WTC11 (cell line): ENCODE results near the gene SERP1.

Experiments used
- CTCF ChIP-seq: fragments of 200-600 bp; IDR thresholded peaks from 2 replicates; pipeline ENCODE4 v1.8.0; 2022; ENCODE audit warnings: antibody characterized with exemption
- NFE2L1 ChIP-seq: sonication (generic); formaldehyde crosslinking; IDR thresholded peaks from 2 replicates; pipeline ENCODE4 v1.8.1; 2023; ENCODE audit warnings: missing genetic modification reagents
- NR2C2 ChIP-seq: sonication (generic); formaldehyde crosslinking; IDR thresholded peaks from 2 replicates; pipeline ENCODE4 v1.8.0; 2022; ENCODE audit warnings: mild to moderate bottlenecking, missing genetic modification reagents
- SP1 ChIP-seq: sonication (generic); formaldehyde crosslinking; conservative IDR thresholded peaks from 2 replicates; pipeline ENCODE4 v1.8.1; 2022; ENCODE audit warnings: missing genetic modification reagents
- TEAD4 ChIP-seq: sonication (generic); formaldehyde crosslinking; IDR thresholded peaks from 2 replicates; pipeline ENCODE4 v1.8.0; 2022; ENCODE audit warnings: mild to moderate bottlenecking, missing genetic modification reagents
- ZMAT4 ChIP-seq: fragments of 250-450 bp; sonication (Bioruptor Pico); IDR thresholded peaks from 2 replicates; pipeline ENCODE4 v1.9.0; 2021; ENCODE audit warnings: mild to moderate bottlenecking
- ZNF671 ChIP-seq: fragments of 250-450 bp; sonication (Bioruptor Pico); IDR thresholded peaks from 2 replicates; pipeline ENCODE4 v1.8.0; 2021; ENCODE audit warnings: mild to moderate bottlenecking
- TF ChIP-seq, protein P1 (sequence below): sonication (generic); formaldehyde crosslinking; IDR thresholded peaks from 2 replicates; pipeline ENCODE4 v1.8.1; 2022; ENCODE audit warnings: low read depth, mild to moderate bottlenecking, moderate library complexity, missing genetic modification reagents, borderline replicate concordance

DNA sequence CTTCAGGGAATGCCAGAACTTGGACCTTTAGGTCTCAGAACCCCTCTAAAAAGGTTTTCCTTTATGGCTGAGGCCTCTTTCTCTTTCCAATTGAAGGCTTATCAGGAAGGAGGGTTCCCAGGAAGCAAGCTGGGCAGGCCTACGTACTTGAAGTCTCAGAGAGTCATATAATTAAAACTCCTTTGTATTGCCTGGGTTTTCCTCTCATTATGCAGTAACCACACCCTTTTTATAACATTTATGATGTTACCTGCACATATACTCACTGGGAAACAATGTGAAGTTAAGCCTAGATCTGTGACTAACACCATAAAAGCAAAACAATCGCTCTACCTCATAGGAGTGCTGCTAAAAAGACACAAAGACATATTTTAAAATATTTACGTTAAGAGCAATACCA lies 27.3 kb downstream of the SERP1 start:
- TF ChIP-seq CTCF (no peak), ZMAT4 (CRISPR knock-in tag) (no peak), ZNF671 (CRISPR knock-in tag) (no peak), NR2C2 (no peak), NFE2L1 (CRISPR knock-in tag) (no peak), TEAD4 (CRISPR knock-in tag) (no peak), SP1 (CRISPR knock-in tag) (no peak)
- TF ChIP-seq, protein P1, sequence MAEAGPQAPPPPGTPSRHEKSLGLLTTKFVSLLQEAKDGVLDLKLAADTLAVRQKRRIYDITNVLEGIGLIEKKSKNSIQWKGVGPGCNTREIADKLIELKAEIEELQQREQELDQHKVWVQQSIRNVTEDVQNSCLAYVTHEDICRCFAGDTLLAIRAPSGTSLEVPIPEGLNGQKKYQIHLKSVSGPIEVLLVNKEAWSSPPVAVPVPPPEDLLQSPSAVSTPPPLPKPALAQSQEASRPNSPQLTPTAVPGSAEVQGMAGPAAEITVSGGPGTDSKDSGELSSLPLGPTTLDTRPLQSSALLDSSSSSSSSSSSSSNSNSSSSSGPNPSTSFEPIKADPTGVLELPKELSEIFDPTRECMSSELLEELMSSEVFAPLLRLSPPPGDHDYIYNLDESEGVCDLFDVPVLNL = no peak
